Lung (tissue), 12 donors: Measurements from ENCODE around the gene ADPRHL1. TPM values are rescaled to one million over a fixed set of nuclear protein-coding genes. Genes with fewer than 3 reads are reported as not detected.

Experiments
- ATAC-seq: fragments of 200-7000 bp; cut with Tn5 transposase; one replicate; pipeline ENCODE4 v1.9.1; 2020; ENCODE audit warnings: moderate number of reproducible peaks; ENCODE audit not compliant: insufficient read depth, low FRiP score
- DNase-seq, 3 donors: peaks; one replicate each; pipeline ENCODE4 v3.0.0-alpha.2; 2013 to 2017
- H3K27ac ChIP-seq, 2 donors: one replicate each; pipeline ENCODE4 v1.5.1; 2013; ENCODE audit warnings: mild to moderate bottlenecking in 2 of 2, moderate library complexity in 2 of 2, control low read depth in 1 of 2, inconsistent platforms in 1 of 2, low read depth in 1 of 2, low read length in 1 of 2
- H3K27me3 ChIP-seq, 3 donors: one replicate each; pipeline ENCODE4 v1.5.1; 2013; ENCODE audit warnings: low read length in 2 of 3; ENCODE audit not compliant: control insufficient read depth in 3 of 3, insufficient read depth in 3 of 3
- H3K36me3 ChIP-seq, 4 donors: one replicate each; pipeline ENCODE4 v1.5.1; 2013; ENCODE audit warnings: low read length in 4 of 4, mild to moderate bottlenecking in 1 of 4, moderate library complexity in 1 of 4; ENCODE audit not compliant: control insufficient read depth in 4 of 4, insufficient read depth in 4 of 4
- H3K4me1 ChIP-seq, 5 donors: one replicate each; pipeline ENCODE4 v1.5.1; 2013; ENCODE audit warnings: low read length in 5 of 5, mild to moderate bottlenecking in 2 of 5, moderate library complexity in 1 of 5; ENCODE audit not compliant: control insufficient read depth in 5 of 5, insufficient read depth in 5 of 5
- H3K4me3 ChIP-seq: one replicate; pipeline ENCODE4 v1.5.1; 2013; ENCODE audit warnings: mild to moderate bottlenecking, control low read depth, moderate library complexity
- H3K9ac ChIP-seq, 2 donors: one replicate each; pipeline ENCODE4 v1.5.1; 2013; ENCODE audit warnings: low read length in 2 of 2, control low read depth in 1 of 2; ENCODE audit not compliant: insufficient read depth in 1 of 2
- H3K9me3 ChIP-seq, 4 donors: one replicate each; pipeline ENCODE4 v1.5.1; 2013; ENCODE audit warnings: low read length in 3 of 4, mild to moderate bottlenecking in 1 of 4, moderate library complexity in 1 of 4; ENCODE audit not compliant: control insufficient read depth in 4 of 4, insufficient read depth in 3 of 4
- CTCF ChIP-seq: IDR thresholded peaks from 2 replicates; pipeline ENCODE4 v1.5.1; 2012; ENCODE audit warnings: mild to moderate bottlenecking; ENCODE audit errors: control extremely low read depth, extremely low read depth
- WGBS, 2 donors: extraction: QIAGEN DNeasy Blood & Tissue Kit; methylation state at CpG; one replicate each; pipeline ENCODE4 v1.1.7; 2013; 5-methylcytosine and 5-hydroxymethylcytosine counted together
- polyA plus RNA-seq, 2 donors: library from polyadenylated mRNA; stranded (reverse); fragments of 200-250 nt; gene quantifications; one replicate each; pipeline ENCODE4 v1.2.1, GENCODE V29; 2013
- total RNA-seq, 2 donors: library from RNA; depleted of rRNA in 1 of 2; stranded (reverse); fragments of >200 nt in 1 of 2; gene quantifications; one replicate each; pipeline ENCODE4 v1.2.1, GENCODE V29; 2014 to 2021
- donor health status: control.
- donor health status: control.
- donor health status: Bipolar disorder and iron deficiency.
- donor health status: healthy.
- donor health status: DM: yes; HTN: yes; CAD: no.

The ADPRHL1 gene
- total and polyA plus RNA-seq, 4 donors: 0.83 to 4.9 (median 1.3) TPM

GRCh38 chr13:113470073-113470472, 16.8 kb upstream of the ADPRHL1 start:
- WGBS, 2 donors: 89 to 94% methylated on average over 10 of the region's 10 CpGs
- TF ChIP-seq CTCF: no peak
- DNase-seq (no peak), ATAC-seq (no peak)
- no peak overlapping the region for H3K9ac ChIP-seq
- no peaks in the 10 kb centered on the region for H3K9me3 ChIP-seq
- H3K27ac ChIP-seq: no peak overlapping the region
- no peak overlapping the region for H3K4me3 ChIP-seq
- H3K36me3 ChIP-seq: peaks cover 5 to 8% (median 7%) of the 10 kb centered on the region in 4 donors
- H3K4me1 ChIP-seq: peaks cover 0 to 6% (median 0%) of the 10 kb centered on the region in 5 donors
- no peaks in the 10 kb centered on the region for H3K27me3 ChIP-seq

DNA sequence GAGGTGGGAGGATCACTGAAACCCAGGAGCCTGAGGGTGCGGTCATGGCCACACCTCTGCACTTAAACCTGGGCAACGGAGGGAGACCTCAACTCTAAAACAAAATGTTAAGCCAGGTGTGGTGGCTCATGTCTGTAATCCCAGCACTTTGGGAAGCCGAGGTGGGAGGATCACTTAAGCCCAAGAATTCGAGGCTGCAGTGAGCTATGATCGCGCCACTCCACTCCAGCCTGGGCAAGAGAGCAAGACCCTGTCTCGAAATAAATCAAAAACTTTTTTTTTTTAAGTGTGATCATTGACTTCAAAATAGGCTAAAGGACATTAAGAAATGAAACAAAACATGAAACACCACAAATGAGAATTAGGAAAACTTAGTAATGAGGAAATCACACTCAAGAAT, 16.3 kb upstream of the ADPRHL1 start:
- no peak overlapping the region for H3K9ac ChIP-seq
- peaks cover 0 to 6% (median 0%) of the 10 kb centered on the region in 5 donors for H3K4me1 ChIP-seq
- no peaks in the 10 kb centered on the region for H3K27me3 ChIP-seq
- H3K9me3 ChIP-seq: no peaks in the 10 kb centered on the region
- H3K36me3 ChIP-seq: peaks cover 5 to 10% (median 6%) of the 10 kb centered on the region in 4 donors
- 95% methylated on average over 7 of the region's 7 CpGs for WGBS, 2 donors
- no peak for TF ChIP-seq CTCF
- H3K4me3 ChIP-seq: no peak overlapping the region
- DNase-seq (no peak), ATAC-seq (no peak)
- H3K27ac ChIP-seq: no peak overlapping the region

DNA sequence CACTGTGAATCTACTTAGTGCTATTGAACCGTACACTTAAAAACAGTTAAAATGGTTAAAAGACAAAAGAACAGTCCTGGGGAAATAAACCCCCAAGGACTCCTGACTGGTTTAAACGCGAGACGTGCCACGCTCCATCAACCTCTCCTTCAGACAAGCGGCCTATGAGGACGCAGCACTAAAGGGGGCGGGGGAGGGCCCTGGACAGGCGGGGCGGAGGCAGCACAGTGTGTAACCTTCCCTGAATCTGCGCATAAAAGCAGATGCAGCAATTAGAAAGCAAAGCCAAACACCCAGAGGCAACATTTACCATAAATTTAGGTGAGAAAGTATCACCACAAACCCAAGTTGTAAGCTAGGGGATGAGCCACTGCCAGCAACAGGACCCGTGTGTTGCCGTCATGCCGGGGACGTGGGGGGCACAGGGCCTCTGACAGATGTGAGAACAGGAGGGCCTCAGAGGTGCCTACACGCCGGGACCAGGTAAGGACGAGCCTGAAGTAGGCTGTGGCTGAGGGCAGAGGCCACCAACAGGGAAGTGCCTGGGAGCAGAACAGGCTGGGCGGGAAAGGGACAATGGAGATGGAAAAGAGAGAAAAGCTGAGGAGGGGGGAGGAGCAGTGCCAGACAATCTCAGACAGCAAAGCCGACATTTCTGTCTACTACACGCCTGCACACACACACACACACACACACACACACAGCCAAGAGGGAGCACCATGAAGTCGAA, 15.3 kb upstream of the ADPRHL1 start:
- TF ChIP-seq CTCF: no peak
- H3K4me1 ChIP-seq: peaks cover 0 to 1% (median 0%) of the 10 kb centered on the region in 5 donors
- no peak overlapping the region for H3K4me3 ChIP-seq
- H3K27ac ChIP-seq: no peak overlapping the region
- no peaks in the 10 kb centered on the region for H3K27me3 ChIP-seq
- peaks cover 3 to 12% (median 5%) of the 10 kb centered on the region in 4 donors for H3K36me3 ChIP-seq
- no peak overlapping the region for H3K9ac ChIP-seq
- WGBS, 2 donors: 89 to 93% methylated on average over 22 of the region's 22 CpGs
- ATAC-seq: no peak
- no peak for DNase-seq
- H3K9me3 ChIP-seq: no peaks in the 10 kb centered on the region
